DOHH2 (cell line): ENCODE measurements around the gene DISP2.

ENCODE experiments used
- H3F3A ChIP-seq: fragments of 200-600 bp; sonication (generic), shearing (Covaris generic); 2 replicates; pipeline ENCODE4 v1.6.0; 2016; ENCODE audit warnings: antibody characterized with exemption, mild to moderate bottlenecking; ENCODE audit not compliant: control insufficient read depth, insufficient read depth
- H3K27ac ChIP-seq: fragments of 200-600 bp; sonication (generic); 2 replicates; pipeline ENCODE4 v1.5.1; 2014; ENCODE audit warnings: low read depth, mild to moderate bottlenecking, low read length, moderate library complexity
- H3K27me3 ChIP-seq: fragments of 200-600 bp; sonication (generic); 2 replicates; pipeline ENCODE4 v1.6.1; 2014; ENCODE audit warnings: mild to moderate bottlenecking, low read length, mixed read lengths; ENCODE audit not compliant: control insufficient read depth
- H3K36me3 ChIP-seq: fragments of 200-600 bp; sonication (generic); 2 replicates; pipeline ENCODE4 v1.6.1; 2014; ENCODE audit warnings: mild to moderate bottlenecking, low read length, moderate library complexity, mixed read lengths; ENCODE audit not compliant: control insufficient read depth
- H3K4me1 ChIP-seq: fragments of 200-600 bp; sonication (generic); 2 replicates; pipeline ENCODE4 v1.6.1; 2014; ENCODE audit warnings: mild to moderate bottlenecking, low read length, mixed read lengths; ENCODE audit not compliant: control insufficient read depth
- H3K4me2 ChIP-seq: fragments of 200-600 bp; sonication (generic); 2 replicates; pipeline ENCODE4 v1.6.0; 2014; ENCODE audit warnings: mild to moderate bottlenecking, low read length, moderate library complexity
- H3K4me3 ChIP-seq: fragments of 200-600 bp; sonication (generic); 2 replicates; pipeline ENCODE4 v1.5.1; 2014; ENCODE audit warnings: mild to moderate bottlenecking, low read length, mixed read lengths
- H3K79me2 ChIP-seq: fragments of 200-600 bp; sonication (generic); 2 replicates; pipeline ENCODE4 v1.6.1; 2014; ENCODE audit warnings: mild to moderate bottlenecking, low read length, mixed read lengths; ENCODE audit not compliant: control insufficient read depth
- H3K9me2 ChIP-seq: fragments of 200-600 bp; sonication (generic); replicated peaks from 2 replicates; pipeline ENCODE4 v1.6.1; 2014; ENCODE audit warnings: mild to moderate bottlenecking, low read length, mixed read lengths; ENCODE audit not compliant: control insufficient read depth
- H3K9me3 ChIP-seq: fragments of 200-600 bp; sonication (generic); 2 replicates; pipeline ENCODE4 v1.6.1; 2014; ENCODE audit warnings: antibody characterized with exemption, low read length, mixed read lengths; ENCODE audit not compliant: control insufficient read depth, insufficient read depth
- H4K20me1 ChIP-seq: fragments of 200-600 bp; sonication (generic); 2 replicates; pipeline ENCODE4 v1.6.0; 2014; ENCODE audit warnings: low read depth, mild to moderate bottlenecking, antibody characterized with exemption, low read length, moderate library complexity; ENCODE audit not compliant: control insufficient read depth, insufficient read depth
- EZH2phosphoT487 ChIP-seq: fragments of 200-600 bp; sonication (generic); IDR thresholded peaks from 2 replicates; pipeline ENCODE4 v1.6.1; 2017; ENCODE audit warnings: borderline replicate concordance, mild to moderate bottlenecking, antibody characterized with exemption, low read length, moderate library complexity, mixed read lengths
- TF ChIP-seq, protein P1 (sequence below): fragments of 200-600 bp; sonication (generic); IDR thresholded peaks from one replicate; pipeline ENCODE4 v1.5.1; 2014; ENCODE audit warnings: antibody characterized with exemption, mild to moderate bottlenecking, low read depth, low read length; ENCODE audit not compliant: poor library complexity, severe bottlenecking

The DISP2 gene

GRCh38 chr15:40331637-40332036, 26.4 kb upstream of the DISP2 start:
- Histone ChIP-seq H3K36me3 (no peaks in the 10 kb centered on the region), H3K4me1 (peaks cover 16% of the 10 kb centered on the region), H4K20me1 (no peaks in the 10 kb centered on the region), H3F3A (no peaks in the 10 kb centered on the region), H3K27ac (no peak overlapping the region), H3K9me2 (no peaks in the 10 kb centered on the region), H3K4me2 (no peak overlapping the region), H3K4me3 (no peak overlapping the region), H3K9me3 (no peaks in the 10 kb centered on the region), H3K27me3 (no peaks in the 10 kb centered on the region), H3K79me2 (no peaks in the 10 kb centered on the region)
- TF ChIP-seq EZH2phosphoT487: no peak
- TF ChIP-seq, protein P1, sequence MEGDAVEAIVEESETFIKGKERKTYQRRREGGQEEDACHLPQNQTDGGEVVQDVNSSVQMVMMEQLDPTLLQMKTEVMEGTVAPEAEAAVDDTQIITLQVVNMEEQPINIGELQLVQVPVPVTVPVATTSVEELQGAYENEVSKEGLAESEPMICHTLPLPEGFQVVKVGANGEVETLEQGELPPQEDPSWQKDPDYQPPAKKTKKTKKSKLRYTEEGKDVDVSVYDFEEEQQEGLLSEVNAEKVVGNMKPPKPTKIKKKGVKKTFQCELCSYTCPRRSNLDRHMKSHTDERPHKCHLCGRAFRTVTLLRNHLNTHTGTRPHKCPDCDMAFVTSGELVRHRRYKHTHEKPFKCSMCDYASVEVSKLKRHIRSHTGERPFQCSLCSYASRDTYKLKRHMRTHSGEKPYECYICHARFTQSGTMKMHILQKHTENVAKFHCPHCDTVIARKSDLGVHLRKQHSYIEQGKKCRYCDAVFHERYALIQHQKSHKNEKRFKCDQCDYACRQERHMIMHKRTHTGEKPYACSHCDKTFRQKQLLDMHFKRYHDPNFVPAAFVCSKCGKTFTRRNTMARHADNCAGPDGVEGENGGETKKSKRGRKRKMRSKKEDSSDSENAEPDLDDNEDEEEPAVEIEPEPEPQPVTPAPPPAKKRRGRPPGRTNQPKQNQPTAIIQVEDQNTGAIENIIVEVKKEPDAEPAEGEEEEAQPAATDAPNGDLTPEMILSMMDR: no peak

- no peaks in the 10 kb centered on the region for H3K79me2 ChIP-seq
Observed at GRCh38 chr15:40332113-40332781, 25.8 kb upstream of the DISP2 start.

GRCh38 chr15:40333922-40334492, 24.0 kb upstream of the DISP2 start:
- Histone ChIP-seq H3K4me1 (peaks cover 22% of the 10 kb centered on the region), H3K4me3 (no peak overlapping the region), H3K4me2 (peak overlapping the region; percentile 19), H3K36me3 (no peaks in the 10 kb centered on the region), H3F3A (no peaks in the 10 kb centered on the region), H4K20me1 (no peaks in the 10 kb centered on the region), H3K9me2 (no peaks in the 10 kb centered on the region), H3K27ac (no peak overlapping the region), H3K79me2 (no peaks in the 10 kb centered on the region), H3K27me3 (no peaks in the 10 kb centered on the region), H3K9me3 (no peaks in the 10 kb centered on the region)
- TF ChIP-seq, protein P1: no peak
- TF ChIP-seq EZH2phosphoT487: no peak

More at GRCh38 chr15:40332113-40332781, 25.8 kb upstream of the DISP2 start:
- Histone ChIP-seq H3K27me3 (no peaks in the 10 kb centered on the region), H4K20me1 (no peaks in the 10 kb centered on the region), H3K4me2 (no peak overlapping the region), H3K27ac (no peak overlapping the region), H3F3A (no peaks in the 10 kb centered on the region), H3K4me1 (peaks cover 17% of the 10 kb centered on the region), H3K9me2 (no peaks in the 10 kb centered on the region), H3K4me3 (no peak overlapping the region), H3K36me3 (no peaks in the 10 kb centered on the region), H3K9me3 (no peaks in the 10 kb centered on the region)
- TF ChIP-seq, protein P1: no peak
- no peak for TF ChIP-seq EZH2phosphoT487
